Parathyroid adenoma (tissue), 2 donors: ENCODE data around the gene KRTAP5-1.

Source experiments
- H2AFZ ChIP-seq: fragments of 300-600 bp; sonication (generic); one replicate; pipeline ENCODE4 v1.7.0; 2017; ENCODE audit warnings: antibody characterized with exemption, mild to moderate bottlenecking
- H3K27ac ChIP-seq: fragments of 300-600 bp; sonication (generic); one replicate; pipeline ENCODE4 v1.7.0; 2017
- H3K27me3 ChIP-seq: fragments of 300-600 bp; sonication (generic); one replicate; pipeline ENCODE4 v1.7.0; 2017; ENCODE audit warnings: low read length; ENCODE audit not compliant: control insufficient read depth, insufficient read depth
- H3K36me3 ChIP-seq: fragments of 300-600 bp; sonication (generic); one replicate; pipeline ENCODE4 v1.7.0; 2017; ENCODE audit warnings: low read length; ENCODE audit not compliant: control insufficient read depth, insufficient read depth
- H3K4me1 ChIP-seq: fragments of 300-600 bp; sonication (generic); one replicate; pipeline ENCODE4 v1.7.0; 2017; ENCODE audit warnings: control low read depth
- H3K4me2 ChIP-seq: fragments of 300-600 bp; sonication (generic); one replicate; pipeline ENCODE4 v1.7.0; 2017; ENCODE audit warnings: low read length
- H3K4me3 ChIP-seq: fragments of 300-600 bp; sonication (generic); one replicate; pipeline ENCODE4 v1.7.0; 2017; ENCODE audit warnings: low read depth, low read length
- H3K79me2 ChIP-seq: fragments of 300-600 bp; sonication (generic); one replicate; pipeline ENCODE4 v1.7.0; 2017; ENCODE audit warnings: control low read depth
- H3K9ac ChIP-seq: fragments of 300-600 bp; sonication (generic); one replicate; pipeline ENCODE4 v1.7.0; 2017; ENCODE audit warnings: mild to moderate bottlenecking
- H3K9me3 ChIP-seq: fragments of 300-600 bp; sonication (generic); one replicate; pipeline ENCODE4 v1.7.0; 2017; ENCODE audit warnings: low read length; ENCODE audit not compliant: control insufficient read depth
- CTCF ChIP-seq: fragments of 300-600 bp; sonication (generic); IDR thresholded peaks from one replicate; pipeline ENCODE4 v1.7.0; 2017; ENCODE audit warnings: antibody characterized with exemption, mild to moderate bottlenecking
- donor health status: primary hyperparathyroidism.

The KRTAP5-1 gene

GRCh38 chr11:1541474-1542204 lies 43.4 kb downstream of the KRTAP5-1 start:
- H3K9ac ChIP-seq, result no peak overlapping the region
- H3K4me2 ChIP-seq, result no peak overlapping the region
- no peak for TF ChIP-seq CTCF
- H3K9me3 ChIP-seq, result no peaks in the 10 kb centered on the region
- no peaks in the 10 kb centered on the region for H3K36me3 ChIP-seq
- no peaks in the 10 kb centered on the region for H3K27me3 ChIP-seq
- H3K79me2 ChIP-seq, result peaks cover 7% of the 10 kb centered on the region
- no peak overlapping the region for H2AFZ ChIP-seq
- no peak overlapping the region for H3K4me3 ChIP-seq
- no peaks in the 10 kb centered on the region for H3K4me1 ChIP-seq
- no peak overlapping the region for H3K27ac ChIP-seq

GRCh38 chr11:1540074-1540473 lies 45.0 kb downstream of the KRTAP5-1 start:
- H2AFZ ChIP-seq, result no peak overlapping the region

GRCh38 chr11:1538153-1538552 lies 46.9 kb downstream of the KRTAP5-1 start:
- Histone ChIP-seq H3K27ac (no peak overlapping the region), H3K36me3 (no peaks in the 10 kb centered on the region), H3K9me3 (no peaks in the 10 kb centered on the region), H2AFZ (no peak overlapping the region), H3K4me1 (peaks cover 2% of the 10 kb centered on the region), H3K4me3 (no peak overlapping the region), H3K9ac (no peak overlapping the region), H3K27me3 (no peaks in the 10 kb centered on the region), H3K4me2 (no peak overlapping the region), H3K79me2 (peaks cover 32% of the 10 kb centered on the region)
- no peak for TF ChIP-seq CTCF

More at GRCh38 chr11:1540074-1540473, 45.0 kb downstream of the KRTAP5-1 start:
- no peak overlapping the region for H3K4me2 ChIP-seq
- H3K4me1 ChIP-seq, result peaks cover 2% of the 10 kb centered on the region
- no peak overlapping the region for H3K4me3 ChIP-seq
- no peaks in the 10 kb centered on the region for H3K9me3 ChIP-seq
- no peaks in the 10 kb centered on the region for H3K27me3 ChIP-seq
- peaks cover 17% of the 10 kb centered on the region for H3K79me2 ChIP-seq
- H3K9ac ChIP-seq, result no peak overlapping the region
- H3K36me3 ChIP-seq, result no peaks in the 10 kb centered on the region
- no peak for TF ChIP-seq CTCF
- no peak overlapping the region for H3K27ac ChIP-seq

- no peaks in the 10 kb centered on the region for H3K9me3 ChIP-seq
- H3K27ac ChIP-seq, result no peak overlapping the region
- H3K27me3 ChIP-seq, result no peaks in the 10 kb centered on the region
- H3K36me3 ChIP-seq, result no peaks in the 10 kb centered on the region
- H2AFZ ChIP-seq, result no peak overlapping the region
- H3K4me1 ChIP-seq, result peaks cover 7% of the 10 kb centered on the region
- peaks cover 49% of the 10 kb centered on the region for H3K79me2 ChIP-seq
- TF ChIP-seq CTCF, result no peak
- H3K4me3 ChIP-seq, result no peak overlapping the region
- no peak overlapping the region for H3K9ac ChIP-seq
- no peak overlapping the region for H3K4me2 ChIP-seq
Measured at GRCh38 chr11:1536065-1536843, 48.8 kb downstream of the KRTAP5-1 start.
